ENCODE data around the gene SEL1L2. TPM values are rescaled to one million over a fixed set of nuclear protein-coding genes. Genes with fewer than 3 reads are reported as not detected.

The SEL1L2 gene
- polyA plus RNA-seq, 2 of the 4 experiments (the other 2 are of a cell fraction), result not detected

- Histone ChIP-seq H3K9me3 (peaks cover 4% of the 10 kb centered on the region; the same call in 1 of the 3 replicates), H3K4me2 (no peak overlapping the region), H3K4me1 (0 out of 3 replicates have a peak, but pooled peaks cover under 1% of the 10 kb centered on the region), H3K27ac (no peak overlapping the region), H3K4me3 (no peak overlapping the region)
- ChIA-PET POLR2A (no interaction called here), CTCF (interaction anchor here (0.7 to 1.4 kb wide), 2 partner anchors 17 to 233 kb away, joined by 3 to 4 read pairs; no protein-coding TSS in a partner anchor)
- no peak for FAIRE-seq
- WGBS (ENCODE audit: missing lambda C conversion rate), result 85% methylated on average over 7 of the region's 7 CpGs
- DNase-seq (ENCODE audit: low read depth in 1 of 2, low spot score in 1 of 2), result no peak
- TF ChIP-seq RAD21 (conservative IDR thresholded peaks at IDR 0.05 in 1 of 2, IDR thresholded peaks at IDR 0.05 in 1 of 2), result no peak
- no peak for TF ChIP-seq FOXS1 (CRISPR knock-in tag; IDR thresholded peaks at IDR 0.05)
- TF ChIP-seq CTCF (IDR thresholded peaks at IDR 0.05), result no peak
- TF ChIP-seq TP53 (CRISPR knock-in tag; IDR thresholded peaks at IDR 0.05), result 0 out of 2 replicates have a peak, but pooled peaks have one; percentile 9
- no peak for ATAC-seq
These were observed 168.5 kb downstream of the SEL1L2 start for GRCh38 chr20:13821876-13822275.

GRCh38 chr20:13819885-13820645 lies 170.3 kb downstream of the SEL1L2 start:
- FAIRE-seq, result peak; percentile 78
- CTCF ChIA-PET, result interaction anchor here (0.7 to 3.9 kb wide), 26 partner anchors 9 to 240 kb away, joined by 3 to 38 read pairs (median 4); no protein-coding TSS in a partner anchor
- TF ChIP-seq MYC (IDR thresholded peaks at IDR 0.05; ENCODE audit: borderline replicate concordance, low read length) (no peak), CTCF (IDR thresholded peaks at IDR 0.05) (peak; percentile 72), CHD4 (IDR thresholded peaks at IDR 0.05; ENCODE audit: borderline replicate concordance) (no peak), CBX2 (IDR thresholded peaks at IDR 0.05; ENCODE audit: borderline replicate concordance, low read depth) (no peak), EHF (CRISPR knock-in tag; IDR thresholded peaks at IDR 0.05) (no peak), CEBPB (IDR thresholded peaks at IDR 0.05) (no peak), FOSL2 (IDR thresholded peaks at IDR 0.05) (no peak), FOSL2 (CRISPR knock-in tag; IDR thresholded peaks at IDR 0.05) (peak; percentile 53), MAX (IDR thresholded peaks at IDR 0.05) (no peak), RAD21 (conservative IDR thresholded peaks at IDR 0.05 in 1 of 2, IDR thresholded peaks at IDR 0.05 in 1 of 2) (peak; percentile 57), BCL3 (IDR thresholded peaks at IDR 0.05) (no peak), FOSB (CRISPR knock-in tag; IDR thresholded peaks at IDR 0.05) (no peak), SMC3 (IDR thresholded peaks at IDR 0.05) (peak; percentile 65)
- peak; percentile 67 to 79; a peak in 5 of 6 replicates for ATAC-seq
- DNase-seq (ENCODE audit: low read depth in 1 of 2, low spot score in 1 of 2), result peak; percentile 73
- H3K4me1 ChIP-seq, result 0 out of 3 replicates have a peak, but pooled peaks cover 3% of the 10 kb centered on the region
- no peak overlapping the region for H3K4me2 ChIP-seq
- POLR2A ChIA-PET, result no interaction called here
- peaks cover 4% of the 10 kb centered on the region; the same call in 1 of the 3 replicates for H3K9me3 ChIP-seq
- no peak overlapping the region for H3K27ac ChIP-seq
- H3K4me3 ChIP-seq, result no peak overlapping the region
- 38% methylated on average over 5 of the region's 5 CpGs for WGBS (ENCODE audit: missing lambda C conversion rate)

GRCh38 chr20:13817342-13817741 lies 173.1 kb downstream of the SEL1L2 start:
- POLR2A ChIA-PET, result no interaction called here
- Histone ChIP-seq H3K27ac (no peak overlapping the region), H3K4me1 (0 out of 3 replicates have a peak, but pooled peaks cover 3% of the 10 kb centered on the region), H3K4me2 (no peak overlapping the region), H3K4me3 (no peak overlapping the region), H3K9me3 (peaks cover 4% of the 10 kb centered on the region; the same call in 1 of the 3 replicates)
- no peak for TF ChIP-seq ZNF302 (CRISPR knock-in tag; IDR thresholded peaks at IDR 0.05)
- no peak for TF ChIP-seq HDAC2 (IDR thresholded peaks at IDR 0.05)
- no peak for TF ChIP-seq HES2 (IDR thresholded peaks at IDR 0.05)
- no peak for TF ChIP-seq ZFP36 (IDR thresholded peaks at IDR 0.05; ENCODE audit: borderline replicate concordance, partially characterized antibody)
- no peak for TF ChIP-seq KDM5A (IDR thresholded peaks at IDR 0.05)
- no peak for TF ChIP-seq CEBPB (IDR thresholded peaks at IDR 0.05)
- TF ChIP-seq HEYL (CRISPR knock-in tag; IDR thresholded peaks at IDR 0.05), result no peak
- no peak for TF ChIP-seq EHMT2 (IDR thresholded peaks at IDR 0.05; ENCODE audit: low read depth)
- TF ChIP-seq NR3C1 (IDR thresholded peaks at IDR 0.05), result no peak
- no peak for TF ChIP-seq FOXS1 (CRISPR knock-in tag; IDR thresholded peaks at IDR 0.05)
- CTCF ChIA-PET, result interaction anchor here (3.9 kb wide), 1 partner anchor 237 kb away, joined by 38 read pairs; no protein-coding TSS in a partner anchor
- FAIRE-seq (no peak), DNase-seq (ENCODE audit: low read depth in 1 of 2, low spot score in 1 of 2) (no peak), ATAC-seq (no peak)
